Breast epithelium (tissue), 4 donors: Measurements from ENCODE around the gene PSAT1. TPM values are rescaled to one million over a fixed set of nuclear protein-coding genes. Genes with fewer than 3 reads are reported as not detected.
A peak's percentile ranks its signal among the peaks of the same experiment; 100 is the strongest.

ENCODE experiments used
- DNase-seq, 2 donors: peaks; one replicate each; pipeline ENCODE4 v3.0.0-alpha.2; 2019; ENCODE audit warnings: low spot score in 2 of 2
- H3K27ac ChIP-seq, 2 donors: fragments of 200-600 bp; sonication (generic) in 1 of 2; one replicate each; pipeline ENCODE4 v1.5.1; 2016 to 2019; ENCODE audit warnings: mild to moderate bottlenecking in 1 of 2
- H3K27me3 ChIP-seq, 2 donors: fragments of 200-600 bp; sonication (generic) in 1 of 2; one replicate each; pipeline versions ENCODE4 v1.5.1 to v1.6.0; 2017 to 2019; ENCODE audit warnings: control low read depth in 1 of 2, mild to moderate bottlenecking in 1 of 2
- H3K36me3 ChIP-seq: fragments of 200-600 bp; one replicate; pipeline ENCODE4 v1.5.1; 2019
- H3K4me1 ChIP-seq, 2 donors: fragments of 200-600 bp; sonication (generic); one replicate each; pipeline ENCODE4 v1.5.1; 2016 to 2019; ENCODE audit warnings: control low read depth in 1 of 2
- H3K4me3 ChIP-seq, 3 donors: fragments of 200-600 bp; sonication (generic); 1 replicate in 2 of 3; 2 replicates in 1 of 3; pipeline ENCODE4 v1.5.1; 2016 to 2019; ENCODE audit warnings: mild to moderate bottlenecking in 3 of 3, moderate library complexity in 2 of 3
- H3K9me3 ChIP-seq, 2 donors: fragments of 200-600 bp; sonication (generic) in 1 of 2; one replicate each; pipeline ENCODE4 v1.5.1; 2016 to 2019; ENCODE audit warnings: control low read depth in 1 of 2
- CTCF ChIP-seq, 3 donors: fragments of 450-650 bp; IDR thresholded peaks; one replicate each; pipeline ENCODE4 v1.5.1; 2016 to 2017; ENCODE audit warnings: antibody characterized with exemption in 3 of 3, mild to moderate bottlenecking in 3 of 3, moderate library complexity in 3 of 3
- POLR2A ChIP-seq: fragments of 450-650 bp; IDR thresholded peaks from one replicate; pipeline ENCODE4 v1.6.1; 2016; ENCODE audit warnings: antibody characterized with exemption, mild to moderate bottlenecking, moderate library complexity
- POLR2AphosphoS5 ChIP-seq, 3 donors: sonication (generic); formaldehyde crosslinking; IDR thresholded peaks; one replicate each; pipeline ENCODE4 v1.6.1; 2017; ENCODE audit warnings: antibody characterized with exemption in 3 of 3
- intact Hi-C: fragments of 100-400 bp; cut with DNase I; formaldehyde crosslinking; loops from one replicate; pipeline ENCODE4 v1.15.1; 2023; ENCODE audit warnings: low total_unique reads
- total RNA-seq, 3 donors: library from RNA; depleted of rRNA; stranded (reverse); fragments of >200 nt; gene quantifications; one replicate each; pipeline ENCODE4 v1.1.0, GENCODE V29; 2016

PSAT1 gene
- total RNA-seq, 3 donors from 2014 or later: 0.48 to 7.6 (median 2.3) TPM

DNA sequence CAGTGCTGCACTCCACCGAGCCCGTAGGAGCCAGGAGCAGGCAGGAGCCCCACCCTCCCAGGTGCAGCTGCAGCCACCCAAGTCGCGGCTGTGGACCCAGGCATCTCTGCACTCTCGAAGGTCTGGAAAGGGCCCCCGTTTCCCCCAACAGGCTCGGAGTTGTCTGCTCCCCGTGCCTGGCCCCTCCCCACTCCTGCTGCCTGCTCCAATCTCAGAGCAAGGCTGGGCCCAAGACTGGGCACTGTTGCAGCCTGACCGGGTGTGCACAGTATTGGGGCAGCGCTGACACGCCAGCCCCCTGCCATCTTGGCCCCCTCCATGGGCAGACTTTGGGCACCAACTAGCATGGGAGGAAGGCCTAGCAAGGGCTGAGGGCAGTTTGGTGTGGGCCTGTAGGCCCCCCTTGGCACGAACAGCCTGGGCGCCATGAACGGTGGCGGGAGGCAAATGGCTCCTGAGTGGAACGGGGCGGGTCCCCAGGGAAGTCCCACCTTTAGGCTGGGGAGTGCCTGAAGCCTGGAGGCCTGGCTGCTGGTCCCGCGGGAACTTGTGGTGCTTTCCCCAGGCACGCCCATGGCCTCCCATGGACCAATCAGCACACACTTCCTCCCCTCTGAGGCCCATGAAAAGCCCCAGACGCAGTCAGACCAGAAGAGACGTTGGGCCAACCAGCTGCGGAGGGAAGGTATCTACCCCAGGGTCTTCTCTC is 60.4 kb downstream of the PSAT1 start:
- TF ChIP-seq POLR2A: no peak
- Histone ChIP-seq H3K36me3 (no peaks in the 10 kb centered on the region), H3K9me3 (no peaks in the 10 kb centered on the region), H3K4me1 (no peaks in the 10 kb centered on the region), H3K4me3 (no peak overlapping the region), H3K27me3 (no peaks in the 10 kb centered on the region), H3K27ac (no peak overlapping the region)
- DNase-seq: no peak
- intact Hi-C loops: no loop called here

DNA sequence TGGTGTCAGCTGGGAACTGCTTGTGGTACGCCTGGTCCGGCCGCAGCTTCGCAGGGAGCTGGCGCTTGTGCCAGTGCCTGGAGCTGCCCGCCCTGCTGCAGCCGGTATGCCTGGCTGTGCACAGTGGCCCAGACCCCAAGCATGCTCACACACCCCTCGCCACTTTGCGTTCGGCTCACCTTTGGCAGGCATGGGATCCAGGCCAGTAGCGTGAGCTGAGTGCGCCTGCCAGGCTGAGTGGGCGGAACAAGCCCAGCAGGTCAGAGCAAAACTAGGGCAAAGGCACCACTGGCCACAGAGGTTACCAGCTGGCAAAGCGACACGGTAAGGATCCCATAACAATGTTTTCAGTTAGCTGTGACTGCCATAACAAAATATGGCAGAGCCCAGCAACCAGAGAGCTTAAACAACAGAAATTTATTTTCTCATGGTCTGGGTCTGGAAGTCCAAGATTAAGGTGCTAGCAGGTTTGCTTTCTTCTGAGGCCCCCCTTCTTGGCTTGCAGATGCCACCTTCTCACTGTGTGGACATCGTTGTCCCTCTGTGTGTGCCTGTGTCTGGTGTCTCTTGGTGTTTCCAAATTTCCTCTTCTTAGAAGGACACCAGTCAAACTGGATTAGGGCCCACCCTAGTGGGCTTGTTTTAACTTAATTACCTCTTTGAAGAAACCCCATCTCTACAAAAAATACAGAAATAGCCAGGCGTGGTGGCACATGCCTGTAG is 61.6 kb downstream of the PSAT1 start:
- Histone ChIP-seq H3K9me3 (no peaks in the 10 kb centered on the region), H3K27me3 (no peaks in the 10 kb centered on the region), H3K27ac (no peak overlapping the region), H3K36me3 (no peaks in the 10 kb centered on the region), H3K4me3 (no peak overlapping the region), H3K4me1 (no peaks in the 10 kb centered on the region)
- intact Hi-C loops: no loop called here
- no peak for DNase-seq
- TF ChIP-seq CTCF (IDR thresholded peaks at IDR 0.05): no peak
- TF ChIP-seq POLR2A: no peak
- TF ChIP-seq POLR2AphosphoS5 (IDR thresholded peaks at IDR 0.05): no peak

- Histone ChIP-seq H3K9me3 (no peaks in the 10 kb centered on the region), H3K4me1 (no peaks in the 10 kb centered on the region), H3K4me3 (no peak overlapping the region), H3K36me3 (no peaks in the 10 kb centered on the region), H3K27ac (no peak overlapping the region), H3K27me3 (no peaks in the 10 kb centered on the region)
- no peak for DNase-seq
- TF ChIP-seq CTCF (IDR thresholded peaks at IDR 0.05) (no peak), POLR2A (no peak), POLR2AphosphoS5 (IDR thresholded peaks at IDR 0.05) (no peak)
- intact Hi-C loops: no loop called here
Measured at GRCh38 chr9:78363221-78363620, 66.3 kb downstream of the PSAT1 start.

- peaks cover 0 to 4% of the 10 kb centered on the region in 2 donors for H3K27me3 ChIP-seq
- no peaks in the 10 kb centered on the region for H3K36me3 ChIP-seq
- H3K4me3 ChIP-seq: no peak overlapping the region
- H3K27ac ChIP-seq: no peak overlapping the region
- no peaks in the 10 kb centered on the region for H3K4me1 ChIP-seq
- H3K9me3 ChIP-seq: no peaks in the 10 kb centered on the region
- TF ChIP-seq POLR2AphosphoS5 (IDR thresholded peaks at IDR 0.05) (no peak), CTCF (IDR thresholded peaks at IDR 0.05) (peak in 1 of 3 donors; percentile 19), POLR2A (no peak)
- intact Hi-C loops: no loop called here
- no peak for DNase-seq
Measured at GRCh38 chr9:78365748-78366697, 69.1 kb downstream of the PSAT1 start.

DNA sequence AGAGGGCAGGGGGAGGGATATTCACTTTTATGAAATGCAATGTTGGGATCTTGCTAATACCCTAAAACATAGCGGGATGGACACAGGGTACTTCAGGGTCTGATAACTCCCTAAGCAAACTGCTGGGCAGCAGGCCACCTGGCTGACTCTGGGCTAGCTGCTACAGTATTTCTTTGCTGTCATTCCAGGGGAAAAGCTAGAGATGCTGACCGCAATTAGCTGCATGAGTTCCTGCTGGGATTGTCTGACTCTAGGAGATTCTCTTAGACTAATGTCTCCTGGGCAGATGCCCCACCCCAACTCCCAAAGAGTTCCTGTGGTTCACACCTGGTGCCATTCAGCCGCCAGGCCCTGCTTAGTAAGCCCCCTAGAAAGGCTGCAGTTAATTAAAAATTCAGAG is 69.9 kb downstream of the PSAT1 start:
- no peak for DNase-seq
- peaks cover 0 to 4% of the 10 kb centered on the region in 2 donors for H3K27me3 ChIP-seq
- intact Hi-C loops: no loop called here
- no peak overlapping the region for H3K4me3 ChIP-seq
- H3K9me3 ChIP-seq: no peaks in the 10 kb centered on the region
- H3K36me3 ChIP-seq: no peaks in the 10 kb centered on the region
- TF ChIP-seq POLR2A (no peak), CTCF (IDR thresholded peaks at IDR 0.05) (no peak), POLR2AphosphoS5 (IDR thresholded peaks at IDR 0.05) (no peak)
- H3K27ac ChIP-seq: no peak overlapping the region
- H3K4me1 ChIP-seq: no peaks in the 10 kb centered on the region
